GM18951 (cell line): ENCODE data around the gene NUDT6.
"Not testable (repeated sequence)": the region's sequence is repeated elsewhere in the genome, so short reads cannot be mapped to it uniquely, and the experiment has no call there.

Experiments used
- POLR2A ChIP-seq: IDR thresholded peaks from 4 replicates; pipeline ENCODE4 v1.6.1; 2011; ENCODE audit warnings: mild to moderate bottlenecking; ENCODE audit not compliant: insufficient read length, insufficient read depth; ENCODE audit errors: extremely low read depth
- in situ Hi-C: fragments of 300-500 bp; cut with MboI; formaldehyde crosslinking; loops from one replicate; pipeline ENCODE4 v1.12.0; 2022; ENCODE audit warnings: low sequenced_read_pairs, mixed read lengths, inconsistent platforms; ENCODE audit not compliant: unreplicated experiment

Gene NUDT6

GRCh38 chr4:122854447-122855352 is 67.7 kb downstream of the NUDT6 start:
- in situ Hi-C loops: no loop called here
- no peak for TF ChIP-seq POLR2A

- no peak for TF ChIP-seq POLR2A
- in situ Hi-C loops: no loop called here
Observed at GRCh38 chr4:122851568-122851967, 70.8 kb downstream of the NUDT6 start.

DNA sequence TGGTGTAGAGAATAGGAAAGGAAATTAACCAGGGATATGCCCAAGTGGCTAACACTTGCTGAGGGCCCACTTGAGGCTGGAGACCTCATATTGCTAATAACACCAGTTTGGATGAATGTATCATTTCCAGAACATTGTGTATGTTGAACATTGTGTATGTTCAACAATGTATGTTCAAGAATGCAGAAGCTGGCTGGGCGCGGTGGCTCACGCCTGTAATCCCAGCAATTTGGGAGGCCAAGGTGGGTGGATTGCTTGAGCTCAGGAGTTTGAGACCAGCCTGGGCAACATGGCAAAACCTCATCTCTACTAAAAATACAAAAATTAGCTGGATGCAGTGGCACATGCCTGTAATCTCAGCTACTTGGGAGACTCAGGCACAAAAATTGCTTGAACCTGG is 72.6 kb downstream of the NUDT6 start:
- in situ Hi-C loops: not testable (repeated sequence)

DNA sequence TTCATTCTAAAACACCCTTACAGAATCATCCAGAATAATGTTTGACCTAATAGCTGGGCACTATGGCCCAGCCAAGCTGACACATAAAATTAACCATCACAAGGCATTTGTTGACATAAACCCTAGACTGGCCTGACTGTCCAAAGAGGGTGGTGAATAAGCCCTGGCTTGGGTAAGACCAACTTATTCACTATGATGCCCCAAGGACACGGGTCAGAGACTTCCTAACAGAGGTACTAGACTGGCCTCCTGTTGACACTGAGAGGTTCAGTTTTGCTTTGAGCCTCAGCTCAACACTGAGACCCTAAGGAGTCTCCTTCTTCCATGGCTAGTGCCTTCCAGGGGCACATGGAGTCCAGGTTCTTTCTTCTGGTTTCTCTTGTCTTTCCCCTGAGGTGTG is 74.5 kb downstream of the NUDT6 start:
- in situ Hi-C loops: no loop called here
- TF ChIP-seq POLR2A: no peak

DNA sequence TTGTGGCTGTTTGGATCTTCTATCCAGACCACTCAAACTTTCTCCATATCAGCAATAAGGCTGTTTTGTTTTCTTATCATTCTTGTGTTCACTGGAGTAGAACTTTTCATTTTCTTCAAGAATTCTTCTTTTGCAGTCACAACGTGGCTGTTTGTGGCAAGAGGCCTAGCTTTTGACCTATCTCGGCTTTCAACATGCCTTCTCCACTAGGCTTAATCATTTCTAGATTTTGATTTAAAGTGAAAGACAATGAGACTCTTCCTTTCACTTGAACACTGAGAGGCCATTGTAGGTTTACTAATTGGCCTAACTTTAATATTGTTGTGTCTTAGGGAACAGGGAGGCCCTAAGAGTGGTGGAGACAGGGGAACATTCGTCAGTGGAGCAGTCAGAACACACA is 76.6 kb downstream of the NUDT6 start:
- no peak for TF ChIP-seq POLR2A

GRCh38 chr4:122845066-122845465 is 77.3 kb downstream of the NUDT6 start:
- in situ Hi-C loops: no loop called here
- TF ChIP-seq POLR2A: no peak

More for the DNA sequence above, 76.6 kb downstream of the NUDT6 start:
- in situ Hi-C loops: no loop called here

- in situ Hi-C loops: not testable (repeated sequence)
Observed at GRCh38 chr4:122844391-122844790, 78.0 kb downstream of the NUDT6 start.

DNA sequence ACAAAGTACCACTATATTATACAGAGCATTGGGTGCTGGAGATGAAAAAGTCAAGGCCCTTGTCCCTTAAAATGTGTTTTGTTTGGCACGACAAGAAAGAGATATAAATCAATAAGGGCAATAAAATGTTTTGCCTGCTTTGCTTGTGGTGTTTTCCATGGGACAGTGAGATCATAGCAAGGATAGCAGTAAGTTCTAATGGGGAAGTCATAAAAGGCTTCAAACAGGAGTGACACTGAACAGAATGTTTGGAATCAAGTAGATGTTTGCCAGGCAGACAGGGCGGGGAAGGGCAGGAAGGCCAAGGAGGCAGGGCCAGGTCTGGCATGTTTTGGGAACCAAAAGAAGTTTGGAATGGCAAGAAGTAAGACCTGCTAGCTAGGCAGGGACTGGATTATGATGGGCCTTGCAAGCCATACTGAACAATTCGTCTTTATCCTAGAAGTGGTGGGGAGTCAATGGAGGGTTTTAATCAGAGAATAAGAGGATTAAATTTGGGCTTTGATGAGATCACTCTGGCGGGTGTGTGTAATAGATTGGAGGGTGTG is 79.3 kb downstream of the NUDT6 start:
- in situ Hi-C loops: no loop called here
- no peak for TF ChIP-seq POLR2A
